ENCODE results near the gene SPTAN1. TPM values are rescaled to one million over a fixed set of nuclear protein-coding genes. Genes with fewer than 3 reads are reported as not detected.
"Not testable (repeated sequence)": the region's sequence is repeated elsewhere in the genome, so short reads cannot be mapped to it uniquely, and the experiment has no call there.

Gene SPTAN1
- total RNA-seq, 1 experiment from 2014 or later, result 192 TPM

DNA sequence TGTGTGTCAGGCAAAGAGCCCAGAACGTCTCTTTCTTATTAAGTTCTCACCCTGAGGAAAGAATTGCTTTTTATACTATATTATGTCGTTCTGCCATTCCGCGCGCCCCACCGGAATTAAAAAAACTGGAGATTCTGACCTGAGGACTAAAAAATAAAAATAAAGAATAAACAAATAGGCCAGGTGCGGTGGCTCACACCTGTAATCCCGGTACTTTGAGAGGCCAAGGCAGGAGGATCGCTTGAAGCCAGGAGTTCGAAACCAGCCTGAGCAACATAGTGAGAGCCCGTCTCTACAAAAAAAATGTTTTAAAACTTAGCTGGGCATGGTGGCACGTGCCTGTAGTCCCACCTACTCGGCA lies 104.9 kb downstream of the SPTAN1 start:
- DNase-seq (ENCODE audit: low spot score), result no peak

DNA sequence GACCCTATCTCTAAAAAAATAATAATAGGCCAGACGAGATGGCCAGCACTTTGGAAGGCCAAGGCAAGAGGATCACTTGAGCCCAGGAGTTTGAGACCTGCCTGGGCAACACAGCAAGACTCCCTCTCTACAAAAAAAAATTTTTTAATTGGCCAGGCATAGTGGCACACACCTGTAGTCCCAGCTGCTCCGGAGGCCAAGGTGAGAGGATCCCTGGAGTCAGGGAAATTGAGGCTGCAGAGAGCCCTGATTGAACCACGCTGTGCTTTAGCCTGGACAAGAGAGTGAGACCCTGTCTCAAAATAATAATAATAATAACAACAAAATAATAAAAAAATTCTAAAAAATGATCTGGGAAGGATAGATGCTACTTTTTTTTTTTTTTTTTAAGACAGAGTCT lies 105.4 kb downstream of the SPTAN1 start:
- no peak for DNase-seq (ENCODE audit: low spot score)

DNA sequence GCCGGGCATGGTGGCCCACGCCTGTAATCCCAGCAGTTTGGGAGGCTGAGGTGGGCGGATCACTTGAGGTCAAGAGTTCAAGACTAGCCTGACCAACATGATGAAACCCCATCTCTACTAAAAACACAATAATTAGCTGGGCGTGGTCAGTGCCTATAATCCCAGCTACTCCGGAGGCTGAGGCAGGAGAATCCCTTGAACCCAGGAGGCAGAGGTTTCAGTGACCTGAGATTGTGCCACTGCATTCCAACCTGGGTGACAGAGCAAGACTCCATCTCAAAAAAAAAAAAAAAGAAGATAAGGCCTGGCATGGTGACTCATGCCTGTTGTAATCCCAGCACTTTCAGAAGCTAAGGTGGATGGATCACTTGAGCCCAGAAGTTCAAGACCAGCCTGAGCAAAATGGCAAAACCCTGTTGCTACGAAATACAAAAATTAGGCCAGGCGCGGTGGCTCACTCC lies 114.1 kb downstream of the SPTAN1 start:
- not testable (repeated sequence) for DNase-seq (ENCODE audit: low spot score)

DNA sequence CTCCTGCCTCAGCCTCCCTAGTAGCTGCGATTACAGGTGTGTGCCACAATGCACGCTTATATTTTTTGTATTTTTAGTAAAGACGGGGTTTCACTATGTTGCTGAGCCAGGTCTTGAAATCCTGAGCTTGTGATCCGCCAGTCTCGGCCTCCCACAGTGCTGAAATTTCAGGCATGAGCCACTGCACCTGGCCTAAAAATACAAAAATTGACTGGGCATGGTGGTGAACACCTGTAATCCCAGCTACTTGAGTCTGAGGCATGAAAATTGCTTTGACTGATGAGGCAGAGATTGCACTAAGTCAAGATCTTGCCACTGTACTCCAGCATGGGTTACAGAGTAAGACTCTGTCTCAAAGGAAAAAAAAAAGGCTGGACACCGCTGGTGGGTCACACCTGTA lies 117.4 kb downstream of the SPTAN1 start:
- no peak for DNase-seq (ENCODE audit: low spot score)

DNA sequence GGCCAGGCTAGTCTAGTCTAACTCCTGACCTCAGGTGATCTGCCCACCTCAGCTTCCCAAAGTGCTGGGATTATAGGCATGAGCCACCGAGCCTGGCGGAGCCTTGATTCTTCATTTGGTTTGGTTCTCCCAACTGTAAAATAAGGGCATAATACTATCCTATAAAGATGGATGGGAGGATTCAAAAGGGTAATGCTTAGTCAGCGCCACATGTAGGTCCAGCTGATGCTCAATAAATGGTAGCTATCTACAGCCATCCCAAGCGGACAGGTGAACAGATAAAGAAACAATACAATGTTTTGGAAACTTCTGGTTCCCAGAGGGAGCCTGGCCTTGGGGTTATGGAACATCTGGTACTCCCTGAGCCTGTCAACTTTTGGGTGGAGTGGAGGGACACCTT lies 123.0 kb downstream of the SPTAN1 start:
- no peak for DNase-seq (ENCODE audit: low spot score)

DNA sequence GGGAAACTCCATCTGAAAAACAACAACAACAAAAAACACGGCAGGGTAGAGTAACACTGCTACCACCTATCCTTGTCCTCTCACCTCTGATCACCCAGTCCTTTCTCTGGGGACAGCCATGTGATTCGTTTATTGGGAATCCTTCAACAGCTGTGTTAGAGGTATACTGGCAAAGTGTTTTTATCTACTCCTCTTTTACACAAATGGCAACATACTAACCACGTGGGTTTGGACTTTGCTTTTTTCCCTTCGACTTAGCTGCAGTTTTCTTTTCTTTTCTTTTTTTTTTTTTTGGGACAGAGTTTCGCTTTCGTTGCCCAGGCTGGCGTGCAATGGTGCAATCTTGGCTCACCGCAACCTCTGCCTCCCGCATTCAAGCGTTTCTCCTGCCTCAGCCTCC lies 125.4 kb downstream of the SPTAN1 start:
- DNase-seq (ENCODE audit: low spot score), result no peak

Small RNAs within 50 kb of the gene (small RNA-seq; reads per million reads assigned to genes)
- not detected for gene RNU7-171P

Other genes starting within 250 kb of the SPTAN1 start
- 66.9 and 69.8 TPM in 2 replicates for gene TRUB2, start 230.1 kb upstream of the SPTAN1 start, total RNA-seq (2014; rRNA removed; shearing (Covaris generic))
- gene COQ4, start 229.7 kb upstream of the SPTAN1 start, total RNA-seq (2014; rRNA removed; shearing (Covaris generic)), result 71.3 and 76.1 TPM in 2 replicates
- 34.9 and 38.2 TPM in 2 replicates for gene SLC27A4, start 212.1 kb upstream of the SPTAN1 start, total RNA-seq (2014; rRNA removed; shearing (Covaris generic))
- 95.2 and 102 TPM in 2 replicates for gene URM1, start 181.2 kb upstream of the SPTAN1 start, total RNA-seq (2014; rRNA removed; shearing (Covaris generic))
- 0.25 TPM in 1 of 2 replicates, not detected in the other for gene CERCAM, start 131.7 kb upstream of the SPTAN1 start, total RNA-seq (2014; rRNA removed; shearing (Covaris generic))
- 34.2 and 36.0 TPM in 2 replicates for gene ODF2, start 96.6 kb upstream of the SPTAN1 start, total RNA-seq (2014; rRNA removed; shearing (Covaris generic))
- 28.4 and 33.9 TPM in 2 replicates for gene GLE1, start 47.9 kb upstream of the SPTAN1 start, total RNA-seq (2014; rRNA removed; shearing (Covaris generic))
- 437 and 467 TPM in 2 replicates for gene DYNC2I2, start 104.3 kb downstream of the SPTAN1 start, total RNA-seq (2014; rRNA removed; shearing (Covaris generic))
- gene SET, start 136.6 kb downstream of the SPTAN1 start, total RNA-seq (2014; rRNA removed; shearing (Covaris generic)), result 403 and 420 TPM in 2 replicates
- 17.9 and 18.7 TPM in 2 replicates for gene PKN3, start 149.9 kb downstream of the SPTAN1 start, total RNA-seq (2014; rRNA removed; shearing (Covaris generic))
- gene ZDHHC12, start 171.5 kb downstream of the SPTAN1 start, total RNA-seq (2014; rRNA removed; shearing (Covaris generic)), result 160 and 195 TPM in 2 replicates
- 17.2 and 18.5 TPM in 2 replicates for gene ZER1, start 219.3 kb downstream of the SPTAN1 start, total RNA-seq (2014; rRNA removed; shearing (Covaris generic))
- 24.0 and 25.4 TPM in 2 replicates for gene TBC1D13, start 234.7 kb downstream of the SPTAN1 start, total RNA-seq (2014; rRNA removed; shearing (Covaris generic))

Measured in HT-29 (cell line).